Immature natural killer cell (primary cell): Measurements from ENCODE around the gene NDUFV1. TPM values are rescaled to one million over a fixed set of nuclear protein-coding genes. Genes with fewer than 3 reads are reported as not detected.
A peak's percentile ranks its signal among the peaks of the same experiment; 100 is the strongest.
"Not testable (repeated sequence)": the region's sequence is repeated elsewhere in the genome, so short reads cannot be mapped to it uniquely, and the experiment has no call there.

Experiments used
- DNase-seq, 3 donors: peaks; one replicate each; pipeline ENCODE4 v3.0.0; 2022; ENCODE audit warnings: mixed read lengths in 1 of 3
- H3K27ac Mint-ChIP-seq, 6 donors: one replicate each; pipeline ENCODE4 v1.8.0; 2020; ENCODE audit warnings: mixed read lengths in 6 of 6, mild to moderate bottlenecking in 5 of 6, inconsistent platforms in 4 of 6, moderate library complexity in 3 of 6
- H3K27me3 Mint-ChIP-seq, 3 donors: one replicate each; pipeline ENCODE4 v1.8.0; 2020 to 2021; ENCODE audit warnings: low read depth in 3 of 3, mild to moderate bottlenecking in 3 of 3, mixed read lengths in 3 of 3, moderate library complexity in 3 of 3, inconsistent platforms in 1 of 3
- H3K36me3 Mint-ChIP-seq, 3 donors: one replicate each; pipeline ENCODE4 v1.8.0; 2020; ENCODE audit warnings: mixed read lengths in 3 of 3, inconsistent platforms in 2 of 3, mild to moderate bottlenecking in 2 of 3
- H3K4me1 Mint-ChIP-seq, 2 donors: one replicate each; pipeline ENCODE4 v1.8.0; 2020; ENCODE audit warnings: inconsistent platforms in 2 of 2, mild to moderate bottlenecking in 2 of 2, mixed read lengths in 2 of 2, moderate library complexity in 1 of 2
- H3K4me3 Mint-ChIP-seq, 5 donors: one replicate each; pipeline ENCODE4 v1.8.0; 2020; ENCODE audit warnings: mild to moderate bottlenecking in 5 of 5, mixed read lengths in 5 of 5, inconsistent platforms in 3 of 5, moderate library complexity in 3 of 5
- H3K9me3 Mint-ChIP-seq, 6 donors: one replicate each; pipeline ENCODE4 v1.8.0; 2020; ENCODE audit warnings: mild to moderate bottlenecking in 6 of 6, mixed read lengths in 6 of 6, inconsistent platforms in 4 of 6, moderate library complexity in 3 of 6
- polyA plus RNA-seq, 3 donors: library from polyadenylated mRNA; unstranded; fragments of 300-500 nt; fragmentation: Illumina TruSeq; gene quantifications; one replicate each; pipeline ENCODE4 v1.2.3, GENCODE V29; 2021

NDUFV1 gene
- 100 to 1,000 TPM; 173 to 261 (median 195) TPM for polyA plus RNA-seq

- Mint-ChIP-seq H3K4me1 (peaks cover 25 to 27% of the 10 kb centered on the region in 2 donors), H3K36me3 (peaks cover 3 to 12% (median 7%) of the 10 kb centered on the region in 3 donors), H3K4me3 (peak within 1 kb of the TSS; percentile 82 to 90 (median 89)), H3K9me3 (no peaks in the 10 kb centered on the region), H3K27ac (peak within 1 kb of the TSS; percentile 74 to 92 (median 88)), H3K27me3 (peaks cover 2 to 5% (median 5%) of the 10 kb centered on the region in 3 donors)
- peak; percentile 93 to 95 (median 94) for DNase-seq
Measured at GRCh38 chr11:67606492-67607295, at the start of gene NDUFV1. NDUFV1 (plus strand) TSS chr11:67606936; CDS start chr11:67607005, 69 bp downstream.

GRCh38 chr11:67558084-67558772 lies 48.5 kb upstream of the NDUFV1 start:
- H3K4me3 Mint-ChIP-seq: no peak overlapping the region
- peaks cover 2 to 9% (median 7%) of the 10 kb centered on the region in 3 donors for H3K27me3 Mint-ChIP-seq
- peaks cover 0 to 9% of the 10 kb centered on the region in 2 donors for H3K4me1 Mint-ChIP-seq
- no peaks in the 10 kb centered on the region for H3K36me3 Mint-ChIP-seq
- peaks cover 0 to 2% (median 0%) of the 10 kb centered on the region in 6 donors for H3K9me3 Mint-ChIP-seq
- DNase-seq: no peak
- no peak overlapping the region for H3K27ac Mint-ChIP-seq

GRCh38 chr11:67561971-67562619 lies 44.6 kb upstream of the NDUFV1 start:
- Mint-ChIP-seq H3K27ac (no peak overlapping the region), H3K4me1 (peaks cover 0 to 9% of the 10 kb centered on the region in 2 donors), H3K4me3 (peak overlapping the region in 1 of 5 donors; percentile 42), H3K36me3 (no peaks in the 10 kb centered on the region), H3K27me3 (peaks cover 0 to 11% (median 7%) of the 10 kb centered on the region in 3 donors), H3K9me3 (peaks cover 0 to 2% (median 0%) of the 10 kb centered on the region in 6 donors)
- no peak for DNase-seq

GRCh38 chr11:67562963-67563704 lies 43.6 kb upstream of the NDUFV1 start:
- no peaks in the 10 kb centered on the region for H3K36me3 Mint-ChIP-seq
- H3K9me3 Mint-ChIP-seq: peaks cover 0 to 2% (median 0%) of the 10 kb centered on the region in 6 donors
- H3K27me3 Mint-ChIP-seq: peaks cover 0 to 9% (median 7%) of the 10 kb centered on the region in 3 donors
- H3K27ac Mint-ChIP-seq: no peak overlapping the region
- H3K4me3 Mint-ChIP-seq: no peak overlapping the region
- H3K4me1 Mint-ChIP-seq: peaks cover 0 to 9% of the 10 kb centered on the region in 2 donors
- no peak for DNase-seq

- not testable (repeated sequence) for DNase-seq, H3K36me3 Mint-ChIP-seq, H3K4me1 Mint-ChIP-seq, H3K27ac Mint-ChIP-seq, H3K4me3 Mint-ChIP-seq, H3K27me3 Mint-ChIP-seq, H3K9me3 Mint-ChIP-seq
Measured at GRCh38 chr11:67563705-67564114, 43.0 kb upstream of the NDUFV1 start.

GRCh38 chr11:67564230-67564629 lies 42.5 kb upstream of the NDUFV1 start:
- DNase-seq: no peak
- Mint-ChIP-seq H3K4me1 (peaks cover 0 to 9% of the 10 kb centered on the region in 2 donors), H3K27ac (no peak overlapping the region), H3K4me3 (no peak overlapping the region), H3K9me3 (peaks cover 0 to 2% (median 0%) of the 10 kb centered on the region in 6 donors), H3K27me3 (peaks cover 0 to 8% (median 7%) of the 10 kb centered on the region in 3 donors), H3K36me3 (no peaks in the 10 kb centered on the region)

GRCh38 chr11:67571443-67571842 lies 35.3 kb upstream of the NDUFV1 start:
- Mint-ChIP-seq H3K36me3 (no peaks in the 10 kb centered on the region), H3K4me3 (no peak overlapping the region), H3K27ac (no peak overlapping the region), H3K9me3 (no peaks in the 10 kb centered on the region), H3K4me1 (no peaks in the 10 kb centered on the region), H3K27me3 (peaks cover 0 to 2% (median 0%) of the 10 kb centered on the region in 3 donors)
- no peak for DNase-seq

- Mint-ChIP-seq H3K9me3 (no peaks in the 10 kb centered on the region), H3K27me3 (peaks cover 0 to 2% (median 0%) of the 10 kb centered on the region in 3 donors), H3K36me3 (no peaks in the 10 kb centered on the region), H3K27ac (no peak overlapping the region), H3K4me3 (no peak overlapping the region), H3K4me1 (no peaks in the 10 kb centered on the region)
- no peak for DNase-seq
Measured at GRCh38 chr11:67572305-67572704, 34.4 kb upstream of the NDUFV1 start.

- no peak overlapping the region for H3K4me3 Mint-ChIP-seq
- peak; percentile 35 to 49 (median 39) for DNase-seq
- H3K9me3 Mint-ChIP-seq: no peaks in the 10 kb centered on the region
- no peaks in the 10 kb centered on the region for H3K4me1 Mint-ChIP-seq
- no peaks in the 10 kb centered on the region for H3K36me3 Mint-ChIP-seq
- H3K27me3 Mint-ChIP-seq: peaks cover 0 to 2% (median 0%) of the 10 kb centered on the region in 3 donors
- no peak overlapping the region for H3K27ac Mint-ChIP-seq
Measured at GRCh38 chr11:67572747-67573419, 33.9 kb upstream of the NDUFV1 start.

- no peaks in the 10 kb centered on the region for H3K9me3 Mint-ChIP-seq
- peaks cover 0 to 5% (median 1%) of the 10 kb centered on the region in 3 donors for H3K27me3 Mint-ChIP-seq
- no peak overlapping the region for H3K4me3 Mint-ChIP-seq
- H3K4me1 Mint-ChIP-seq: peaks cover 10 to 11% of the 10 kb centered on the region in 2 donors
- DNase-seq: no peak
- H3K27ac Mint-ChIP-seq: no peak overlapping the region
- H3K36me3 Mint-ChIP-seq: no peaks in the 10 kb centered on the region
Measured at GRCh38 chr11:67574938-67575337, 31.8 kb upstream of the NDUFV1 start.

- Mint-ChIP-seq H3K4me1 (peaks cover 23 to 31% of the 10 kb centered on the region in 2 donors), H3K27me3 (peaks cover 1 to 5% (median 2%) of the 10 kb centered on the region in 3 donors), H3K36me3 (no peaks in the 10 kb centered on the region), H3K4me3 (no peak overlapping the region), H3K9me3 (no peaks in the 10 kb centered on the region), H3K27ac (no peak overlapping the region)
- no peak for DNase-seq
Measured at GRCh38 chr11:67576735-67577475, 29.8 kb upstream of the NDUFV1 start.

GRCh38 chr11:67577951-67578350 lies 28.8 kb upstream of the NDUFV1 start:
- Mint-ChIP-seq H3K36me3 (no peaks in the 10 kb centered on the region), H3K9me3 (no peaks in the 10 kb centered on the region), H3K27ac (no peak overlapping the region), H3K4me3 (no peak overlapping the region), H3K27me3 (peaks cover 5 to 9% (median 7%) of the 10 kb centered on the region in 3 donors), H3K4me1 (peaks cover 34 to 41% of the 10 kb centered on the region in 2 donors)
- no peak for DNase-seq
